ENCODE data around the gene DTL.
A peak's percentile ranks its signal among the peaks of the same experiment; 100 is the strongest.

The DTL gene

GRCh38 chr1:212045981-212046380 lies 10.4 kb downstream of the DTL start:
- ChIA-PET CTCF (interaction anchor here (0.6 to 0.7 kb wide), 2 partner anchors 11 to 410 kb away, joined by 3 read pairs; no protein-coding TSS in a partner anchor), POLR2A (no interaction called here)
- H3K9me3 ChIP-seq (ENCODE audit: control extremely low read depth in 1 of 5, control insufficient read depth in 4 of 5, insufficient read depth in 2 of 5, low read depth in 1 of 5, low read length in 4 of 5) = no peaks in the 10 kb centered on the region

GRCh38 chr1:212053993-212054392 lies 18.4 kb downstream of the DTL start:
- Histone ChIP-seq H3K36me3 (ENCODE audit: control insufficient read depth in 4 of 4, insufficient read depth in 4 of 4, low read length in 3 of 4) (peaks cover 7 to 71% (median 34%) of the 10 kb centered on the region in 4 experiments), H3K9me3 (ENCODE audit: control extremely low read depth in 1 of 5, control insufficient read depth in 4 of 5, insufficient read depth in 2 of 5, low read depth in 1 of 5, low read length in 4 of 5) (peaks cover 0 to 24% (median 8%) of the 10 kb centered on the region in 5 experiments), H3K27ac (ENCODE audit: insufficient read depth in 1 of 2, low read depth in 1 of 2, low read length in 2 of 2, poor library complexity in 1 of 2, severe bottlenecking in 2 of 2) (no peak overlapping the region), H3K4me1 (ENCODE audit: control extremely low read depth in 1 of 4, control insufficient read depth in 4 of 4, insufficient read depth in 4 of 4, low read length in 3 of 4) (no peaks in the 10 kb centered on the region), H3K4me3 (ENCODE audit: control insufficient read depth in 1 of 7, extremely low read depth in 1 of 7, insufficient read depth in 4 of 7, low read depth in 2 of 7, low read length in 6 of 7) (no peak overlapping the region), H3K27me3 (replicated peaks in 2 of 5; ENCODE audit: control insufficient read depth in 4 of 5, insufficient read depth in 5 of 5, low read length in 4 of 5) (no peaks in the 10 kb centered on the region)
- CTCF ChIA-PET = interaction anchor here (0.7 to 1.5 kb wide), 4 partner anchors 8 to 780 kb away, joined by 3 to 5 read pairs (median 4); no protein-coding TSS in a partner anchor
- POLR2A ChIA-PET = no interaction called here
- no peak for DNase-seq
- WGBS (ENCODE audit: insufficient coverage) = 88% methylated on average over 1 of the region's 1 CpG

More at GRCh38 chr1:212045981-212046380, 10.4 kb downstream of the DTL start:
- WGBS (ENCODE audit: insufficient coverage) = 90% methylated on average over 2 of the region's 2 CpGs
- H3K27ac ChIP-seq (ENCODE audit: insufficient read depth in 1 of 2, low read depth in 1 of 2, low read length in 2 of 2, poor library complexity in 1 of 2, severe bottlenecking in 2 of 2) = no peak overlapping the region
- no peak overlapping the region for H3K4me3 ChIP-seq (ENCODE audit: control insufficient read depth in 1 of 7, extremely low read depth in 1 of 7, insufficient read depth in 4 of 7, low read depth in 2 of 7, low read length in 6 of 7)
- H3K27me3 ChIP-seq (replicated peaks in 2 of 5; ENCODE audit: control insufficient read depth in 4 of 5, insufficient read depth in 5 of 5, low read length in 4 of 5) = no peaks in the 10 kb centered on the region
- H3K36me3 ChIP-seq (ENCODE audit: control insufficient read depth in 4 of 4, insufficient read depth in 4 of 4, low read length in 3 of 4) = peaks cover 7 to 71% (median 17%) of the 10 kb centered on the region in 4 experiments
- DNase-seq = no peak
- peaks cover 0 to 1% (median 0%) of the 10 kb centered on the region in 4 experiments for H3K4me1 ChIP-seq (ENCODE audit: control extremely low read depth in 1 of 4, control insufficient read depth in 4 of 4, insufficient read depth in 4 of 4, low read length in 3 of 4)

GRCh38 chr1:212055333-212055732 lies 19.8 kb downstream of the DTL start:
- Histone ChIP-seq H3K4me3 (ENCODE audit: control insufficient read depth in 1 of 7, extremely low read depth in 1 of 7, insufficient read depth in 4 of 7, low read depth in 2 of 7, low read length in 6 of 7) (no peak overlapping the region), H3K9me3 (ENCODE audit: control extremely low read depth in 1 of 5, control insufficient read depth in 4 of 5, insufficient read depth in 2 of 5, low read depth in 1 of 5, low read length in 4 of 5) (peaks cover 0 to 24% (median 8%) of the 10 kb centered on the region in 5 experiments), H3K36me3 (ENCODE audit: control insufficient read depth in 4 of 4, insufficient read depth in 4 of 4, low read length in 3 of 4) (peaks cover 2 to 58% (median 32%) of the 10 kb centered on the region in 4 experiments), H3K27ac (ENCODE audit: insufficient read depth in 1 of 2, low read depth in 1 of 2, low read length in 2 of 2, poor library complexity in 1 of 2, severe bottlenecking in 2 of 2) (no peak overlapping the region), H3K4me1 (ENCODE audit: control extremely low read depth in 1 of 4, control insufficient read depth in 4 of 4, insufficient read depth in 4 of 4, low read length in 3 of 4) (no peaks in the 10 kb centered on the region), H3K27me3 (replicated peaks in 2 of 5; ENCODE audit: control insufficient read depth in 4 of 5, insufficient read depth in 5 of 5, low read length in 4 of 5) (no peaks in the 10 kb centered on the region)
- 100% methylated on average over 2 of the region's 2 CpGs for WGBS (ENCODE audit: insufficient coverage)
- POLR2A ChIA-PET = no interaction called here
- no peak for DNase-seq
- CTCF ChIA-PET = interaction anchor here (1.5 kb wide), 1 partner anchor 16 kb away, joined by 5 read pairs; no protein-coding TSS in a partner anchor

GRCh38 chr1:212060632-212061472 lies 25.3 kb downstream of the DTL start:
- whole genome bisulfite sequencing (ENCODE audit: insufficient coverage) = 67% methylated on average over 3 of the region's 6 CpGs
- H3K9me3 ChIP-seq (ENCODE audit: control extremely low read depth in 1 of 5, control insufficient read depth in 4 of 5, insufficient read depth in 2 of 5, low read depth in 1 of 5, low read length in 4 of 5) = peaks cover 0 to 19% (median 2%) of the 10 kb centered on the region in 5 experiments
- no peaks in the 10 kb centered on the region for H3K27me3 ChIP-seq (replicated peaks in 2 of 5; ENCODE audit: control insufficient read depth in 4 of 5, insufficient read depth in 5 of 5, low read length in 4 of 5)
- peaks cover 0 to 31% (median 14%) of the 10 kb centered on the region in 4 experiments for H3K36me3 ChIP-seq (ENCODE audit: control insufficient read depth in 4 of 4, insufficient read depth in 4 of 4, low read length in 3 of 4)
- ChIA-PET POLR2A (no interaction called here), CTCF (interaction anchor here (0.6 to 5.0 kb wide), 7 partner anchors 10 to 395 kb away, joined by 3 to 43 read pairs (median 5); no protein-coding TSS in a partner anchor)
- no peak overlapping the region for H3K27ac ChIP-seq (ENCODE audit: insufficient read depth in 1 of 2, low read depth in 1 of 2, low read length in 2 of 2, poor library complexity in 1 of 2, severe bottlenecking in 2 of 2)
- DNase-seq = no peak
- H3K4me3 ChIP-seq (ENCODE audit: control insufficient read depth in 1 of 7, extremely low read depth in 1 of 7, insufficient read depth in 4 of 7, low read depth in 2 of 7, low read length in 6 of 7) = no peak overlapping the region
- no peaks in the 10 kb centered on the region for H3K4me1 ChIP-seq (ENCODE audit: control extremely low read depth in 1 of 4, control insufficient read depth in 4 of 4, insufficient read depth in 4 of 4, low read length in 3 of 4)

- POLR2A ChIA-PET = no interaction called here
- CTCF ChIA-PET = interaction anchor here (0.5 to 6.0 kb wide), 25 partner anchors 8 to 927 kb away, joined by 3 to 83 read pairs (median 4); partner anchors contain the start of genes INTS7 and PPP2R5A
- DNase-seq = peak; percentile 47 to 68 (median 61)
Measured at GRCh38 chr1:212062832-212063438, 27.4 kb downstream of the DTL start.

GRCh38 chr1:212067787-212068186 lies 32.2 kb downstream of the DTL start:
- H3K9me3 ChIP-seq (ENCODE audit: control extremely low read depth in 1 of 5, control insufficient read depth in 4 of 5, insufficient read depth in 2 of 5, low read depth in 1 of 5, low read length in 4 of 5) = no peaks in the 10 kb centered on the region
- no peak overlapping the region for H3K27ac ChIP-seq (ENCODE audit: insufficient read depth in 1 of 2, low read depth in 1 of 2, low read length in 2 of 2, poor library complexity in 1 of 2, severe bottlenecking in 2 of 2)
- POLR2A ChIA-PET = no interaction called here
- 100% methylated on average over 1 of the region's 3 CpGs for WGBS (ENCODE audit: insufficient coverage)
- no peaks in the 10 kb centered on the region for H3K4me1 ChIP-seq (ENCODE audit: control extremely low read depth in 1 of 4, control insufficient read depth in 4 of 4, insufficient read depth in 4 of 4, low read length in 3 of 4)
- H3K36me3 ChIP-seq (ENCODE audit: control insufficient read depth in 4 of 4, insufficient read depth in 4 of 4, low read length in 3 of 4) = peaks cover 7 to 64% (median 15%) of the 10 kb centered on the region in 4 experiments
- no peak overlapping the region for H3K4me3 ChIP-seq (ENCODE audit: control insufficient read depth in 1 of 7, extremely low read depth in 1 of 7, insufficient read depth in 4 of 7, low read depth in 2 of 7, low read length in 6 of 7)
- CTCF ChIA-PET = no interaction called here
- no peak for DNase-seq
- H3K27me3 ChIP-seq (replicated peaks in 2 of 5; ENCODE audit: control insufficient read depth in 4 of 5, insufficient read depth in 5 of 5, low read length in 4 of 5) = no peaks in the 10 kb centered on the region

More at GRCh38 chr1:212062832-212063438, 27.4 kb downstream of the DTL start:
- Histone ChIP-seq H3K27ac (ENCODE audit: insufficient read depth in 1 of 2, low read depth in 1 of 2, low read length in 2 of 2, poor library complexity in 1 of 2, severe bottlenecking in 2 of 2) (no peak overlapping the region), H3K9me3 (ENCODE audit: control extremely low read depth in 1 of 5, control insufficient read depth in 4 of 5, insufficient read depth in 2 of 5, low read depth in 1 of 5, low read length in 4 of 5) (peaks cover 0 to under 1% (median 0%) of the 10 kb centered on the region in 5 experiments), H3K27me3 (replicated peaks in 2 of 5; ENCODE audit: control insufficient read depth in 4 of 5, insufficient read depth in 5 of 5, low read length in 4 of 5) (no peaks in the 10 kb centered on the region), H3K4me1 (ENCODE audit: control extremely low read depth in 1 of 4, control insufficient read depth in 4 of 4, insufficient read depth in 4 of 4, low read length in 3 of 4) (no peaks in the 10 kb centered on the region), H3K36me3 (ENCODE audit: control insufficient read depth in 4 of 4, insufficient read depth in 4 of 4, low read length in 3 of 4) (peaks cover 2 to 35% (median 10%) of the 10 kb centered on the region in 4 experiments), H3K4me3 (ENCODE audit: control insufficient read depth in 1 of 7, extremely low read depth in 1 of 7, insufficient read depth in 4 of 7, low read depth in 2 of 7, low read length in 6 of 7) (no peak overlapping the region)
- 60% methylated on average over 1 of the region's 5 CpGs for WGBS (ENCODE audit: insufficient coverage)

Data from common myeloid progenitor, CD34-positive (primary cell).